Neural progenitor cell (in vitro differentiated cells): Measurements from ENCODE around the gene NDST1. TPM values are rescaled to one million over a fixed set of nuclear protein-coding genes. Genes with fewer than 3 reads are reported as not detected.

ENCODE experiments used
- DNase-seq: peaks from one replicate; pipeline ENCODE4 v3.0.0-alpha.2; 2016; ENCODE audit warnings: low spot score
- H2AFZ ChIP-seq: fragments of 200-600 bp; sonication (generic); replicated peaks from 2 replicates; pipeline ENCODE4 v1.6.1; 2016; ENCODE audit warnings: antibody characterized with exemption
- H3F3A ChIP-seq: fragments of 200-600 bp; sonication (generic); 2 replicates; pipeline ENCODE4 v1.6.1; 2016; ENCODE audit warnings: antibody characterized with exemption, low read depth
- H3K27ac ChIP-seq: fragments of 200-600 bp; sonication (generic); 2 replicates; pipeline ENCODE4 v1.5.1; 2016; ENCODE audit warnings: mild to moderate bottlenecking
- H3K27me3 ChIP-seq: fragments of 200-600 bp; sonication (generic); 2 replicates; pipeline ENCODE4 v1.6.1; 2016; ENCODE audit warnings: mild to moderate bottlenecking, moderate library complexity
- H3K36me3 ChIP-seq: fragments of 200-600 bp; sonication (generic); 2 replicates; pipeline ENCODE4 v1.5.1; 2016
- H3K4me1 ChIP-seq: fragments of 200-600 bp; sonication (generic); 2 replicates; pipeline ENCODE4 v1.6.1; 2016; ENCODE audit warnings: mixed run types
- H3K4me2 ChIP-seq: fragments of 200-600 bp; sonication (generic); 2 replicates; pipeline ENCODE4 v1.6.1; 2016
- H3K4me3 ChIP-seq: fragments of 200-600 bp; sonication (generic); 2 replicates; pipeline ENCODE4 v1.5.1; 2016
- H3K79me2 ChIP-seq: fragments of 200-600 bp; sonication (generic); 2 replicates; pipeline ENCODE4 v1.6.1; 2016; ENCODE audit warnings: low read depth
- H3K9ac ChIP-seq: fragments of 200-600 bp; sonication (generic); 2 replicates; pipeline ENCODE4 v1.6.1; 2016
- H3K9me3 ChIP-seq: fragments of 200-600 bp; sonication (generic); 2 replicates; pipeline ENCODE4 v1.5.1; 2016; ENCODE audit warnings: low read depth
- H4K20me1 ChIP-seq: fragments of 200-600 bp; sonication (generic); 2 replicates; pipeline ENCODE4 v1.6.1; 2016; ENCODE audit warnings: low read depth
- H3K27ac Mint-ChIP-seq: 3 replicates; pipeline ENCODE4 v1.8.0; 2021; ENCODE audit warnings: mixed read lengths
- H3K27me3 Mint-ChIP-seq: 2 replicates; pipeline ENCODE4 v1.8.0; 2022; ENCODE audit warnings: low read depth, mild to moderate bottlenecking, inconsistent platforms, moderate library complexity, mixed read lengths; ENCODE audit not compliant: insufficient read depth
- H3K36me3 Mint-ChIP-seq: 3 replicates; pipeline ENCODE4 v1.8.0; 2021; ENCODE audit warnings: mixed read lengths
- H3K4me1 Mint-ChIP-seq: 3 replicates; pipeline ENCODE4 v1.8.0; 2021; ENCODE audit warnings: mixed read lengths
- H3K4me3 Mint-ChIP-seq: 3 replicates; pipeline ENCODE4 v1.8.0; 2021; ENCODE audit warnings: mild to moderate bottlenecking, moderate library complexity, mixed read lengths
- H3K9me3 Mint-ChIP-seq: 3 replicates; pipeline ENCODE4 v1.8.0; 2020; ENCODE audit warnings: mixed read lengths
- EZH2 ChIP-seq: fragments of 200-600 bp; sonication (generic); IDR thresholded peaks from 2 replicates; pipeline ENCODE4 v1.6.1; 2017; ENCODE audit warnings: antibody characterized with exemption, mild to moderate bottlenecking, moderate library complexity
- EZH2phosphoT487 ChIP-seq: fragments of 200-600 bp; sonication (generic); IDR thresholded peaks from 2 replicates; pipeline ENCODE4 v1.6.1; 2017; ENCODE audit warnings: antibody characterized with exemption
- total RNA-seq: library from RNA; depleted of rRNA; stranded (reverse); fragments of >200 nt; gene quantifications from 2 replicates; pipeline ENCODE4 v1.2.3, GENCODE V29; 2015; ENCODE audit warnings: low replicate concordance
- TF ChIP-seq, protein P1 (sequence below): fragments of 200-600 bp; sonication (generic); IDR thresholded peaks from 2 replicates; pipeline ENCODE4 v1.5.1; 2017; ENCODE audit warnings: antibody characterized with exemption, mild to moderate bottlenecking

Gene NDST1
- total RNA-seq, 1 donor from 2014 or later, result 22.9 TPM

DNA sequence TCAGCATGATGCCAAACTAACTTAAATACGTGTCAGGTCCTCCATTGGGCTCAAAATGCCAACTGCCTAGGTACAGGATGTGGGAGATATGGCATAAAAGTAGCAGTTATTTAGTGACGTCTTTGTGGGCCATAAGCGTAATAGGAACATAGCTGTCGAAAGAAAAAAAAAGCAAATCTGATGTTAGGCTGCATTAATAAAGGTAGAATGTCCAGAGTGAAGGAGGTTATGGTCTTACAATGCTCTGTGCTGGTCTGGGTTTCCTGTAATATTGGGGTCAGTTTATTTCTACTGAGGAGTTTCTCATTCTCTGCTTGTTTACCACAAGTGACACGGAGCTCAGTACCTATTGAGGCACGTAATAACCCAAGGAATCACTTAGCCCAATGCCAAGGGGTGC, 99.2 kb downstream of the NDST1 start:
- peaks cover 6% of the 10 kb centered on the region for H3F3A ChIP-seq
- TF ChIP-seq EZH2 (no peak), EZH2phosphoT487 (no peak)
- TF ChIP-seq, protein P1, sequence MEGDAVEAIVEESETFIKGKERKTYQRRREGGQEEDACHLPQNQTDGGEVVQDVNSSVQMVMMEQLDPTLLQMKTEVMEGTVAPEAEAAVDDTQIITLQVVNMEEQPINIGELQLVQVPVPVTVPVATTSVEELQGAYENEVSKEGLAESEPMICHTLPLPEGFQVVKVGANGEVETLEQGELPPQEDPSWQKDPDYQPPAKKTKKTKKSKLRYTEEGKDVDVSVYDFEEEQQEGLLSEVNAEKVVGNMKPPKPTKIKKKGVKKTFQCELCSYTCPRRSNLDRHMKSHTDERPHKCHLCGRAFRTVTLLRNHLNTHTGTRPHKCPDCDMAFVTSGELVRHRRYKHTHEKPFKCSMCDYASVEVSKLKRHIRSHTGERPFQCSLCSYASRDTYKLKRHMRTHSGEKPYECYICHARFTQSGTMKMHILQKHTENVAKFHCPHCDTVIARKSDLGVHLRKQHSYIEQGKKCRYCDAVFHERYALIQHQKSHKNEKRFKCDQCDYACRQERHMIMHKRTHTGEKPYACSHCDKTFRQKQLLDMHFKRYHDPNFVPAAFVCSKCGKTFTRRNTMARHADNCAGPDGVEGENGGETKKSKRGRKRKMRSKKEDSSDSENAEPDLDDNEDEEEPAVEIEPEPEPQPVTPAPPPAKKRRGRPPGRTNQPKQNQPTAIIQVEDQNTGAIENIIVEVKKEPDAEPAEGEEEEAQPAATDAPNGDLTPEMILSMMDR, result no peak
- H3K4me3 ChIP-seq, result no peak overlapping the region
- DNase-seq, result no peak
- H3K9me3 ChIP-seq, result no peaks in the 10 kb centered on the region
- H3K4me2 ChIP-seq, result no peak overlapping the region
- H3K9ac ChIP-seq, result no peak overlapping the region
- Mint-ChIP-seq H3K27ac (no peak overlapping the region), H3K9me3 (no peaks in the 10 kb centered on the region), H3K4me1 (peaks cover 6% of the 10 kb centered on the region), H3K27me3 (peaks cover 3% of the 10 kb centered on the region), H3K36me3 (no peaks in the 10 kb centered on the region), H3K4me3 (no peak overlapping the region)
- H3K27ac ChIP-seq, result no peak overlapping the region
- H3K79me2 ChIP-seq, result no peaks in the 10 kb centered on the region
- H3K36me3 ChIP-seq, result no peaks in the 10 kb centered on the region
- no peaks in the 10 kb centered on the region for H4K20me1 ChIP-seq
- H3K4me1 ChIP-seq, result no peaks in the 10 kb centered on the region
- H2AFZ ChIP-seq, result no peak overlapping the region
- no peaks in the 10 kb centered on the region for H3K27me3 ChIP-seq

Other genes with a start within 250 kb of the NDST1 start
- 0.09 and 0.28 TPM in 2 replicates for gene CAMK2A, start 218.4 kb upstream of the NDST1 start, total RNA-seq
- gene ARSI, start 205.2 kb upstream of the NDST1 start, total RNA-seq, result 4.2 and 13.1 TPM in 2 replicates
- 37.9 and 79.8 TPM in 2 replicates for gene TCOF1, start 150.4 kb upstream of the NDST1 start, total RNA-seq
- gene CD74, start 95.2 kb upstream of the NDST1 start, total RNA-seq, result 9.8 and 25.6 TPM in 2 replicates
- gene RPS14, start 58.4 kb upstream of the NDST1 start, total RNA-seq, result 3,204 and 3,639 TPM in 2 replicates
- gene SYNPO, start 132.5 kb downstream of the NDST1 start, total RNA-seq, result 0.41 and 1.3 TPM in 2 replicates
- 0.43 and 0.90 TPM in 2 replicates for gene MYOZ3, start 153.1 kb downstream of the NDST1 start, total RNA-seq
- gene RBM22, start 192.9 kb downstream of the NDST1 start, total RNA-seq, result 46.1 and 52.4 TPM in 2 replicates